Left forelimb (tissue), 1 donor: ENCODE results near the gene ASB1.

ENCODE experiments used
- DNase-seq: peaks from one replicate; pipeline ENCODE4 v3.0.0-alpha.2; 2018; ENCODE audit warnings: low spot score

Gene ASB1

GRCh38 chr2:238445409-238446190, 18.9 kb downstream of the ASB1 start:
- DNase-seq = no peak

GRCh38 chr2:238446371-238446770, 19.6 kb downstream of the ASB1 start:
- no peak for DNase-seq

GRCh38 chr2:238448031-238448955, 21.6 kb downstream of the ASB1 start:
- no peak for DNase-seq

- DNase-seq = no peak
Observed at GRCh38 chr2:238449241-238449640, 22.5 kb downstream of the ASB1 start.

GRCh38 chr2:238449909-238450417, 23.2 kb downstream of the ASB1 start:
- no peak for DNase-seq

GRCh38 chr2:238450440-238450861, 23.7 kb downstream of the ASB1 start:
- no peak for DNase-seq

GRCh38 chr2:238453842-238454241, 27.1 kb downstream of the ASB1 start:
- no peak for DNase-seq

GRCh38 chr2:238456449-238456848, 29.7 kb downstream of the ASB1 start:
- DNase-seq = no peak

- no peak for DNase-seq
Observed at GRCh38 chr2:238456970-238457926, 30.5 kb downstream of the ASB1 start.

GRCh38 chr2:238457927-238458324, 31.2 kb downstream of the ASB1 start:
- DNase-seq = no peak

GRCh38 chr2:238458651-238459050, 31.9 kb downstream of the ASB1 start:
- DNase-seq = peak; percentile 76

GRCh38 chr2:238459081-238459629, 32.4 kb downstream of the ASB1 start:
- DNase-seq = peak; percentile 77

- no peak for DNase-seq
Observed at GRCh38 chr2:238461051-238461450, 34.3 kb downstream of the ASB1 start.

- DNase-seq = no peak
Observed at GRCh38 chr2:238461491-238461890, 34.8 kb downstream of the ASB1 start.

- no peak for DNase-seq
Observed at GRCh38 chr2:238461916-238462315, 35.2 kb downstream of the ASB1 start.

GRCh38 chr2:238462782-238463396, 36.2 kb downstream of the ASB1 start:
- DNase-seq = no peak

GRCh38 chr2:238464389-238464788, 37.7 kb downstream of the ASB1 start:
- DNase-seq = no peak

GRCh38 chr2:238465487-238466242, 38.9 kb downstream of the ASB1 start:
- no peak for DNase-seq

GRCh38 chr2:238466243-238466756, 39.6 kb downstream of the ASB1 start:
- DNase-seq = no peak

- DNase-seq = no peak
Observed at GRCh38 chr2:238467062-238467461, 40.3 kb downstream of the ASB1 start.
